ENCODE results near the gene SUSD1.

- TF ChIP-seq CTCF (IDR thresholded peaks at IDR 0.05; ENCODE audit: insufficient read depth, low read length, poor library complexity, severe bottlenecking) (no peak), EZH2phosphoT487 (conservative IDR thresholded peaks at IDR 0.05; ENCODE audit: low read length) (no peak)
Observed at GRCh38 chr9:112078432-112078831, 96.7 kb downstream of the SUSD1 start.

Data from SU-DHL-6 (cell line).